ENCODE measurements around the gene OTX1.

- TF ChIP-seq CTCF (IDR thresholded peaks at IDR 0.05) (no peak), POLR2A (IDR thresholded peaks at IDR 0.05) (no peak)
Measured at GRCh38 chr2:63029058-63029457, 21.6 kb upstream of the OTX1 start.
